Coronary artery (tissue), 2 donors: ENCODE measurements around the gene ADAMTSL3.

Experiments used
- DNase-seq: peaks from one replicate; pipeline ENCODE4 v3.0.0-alpha.2; 2017; ENCODE audit warnings: low spot score
- H3K27ac ChIP-seq, 2 donors: fragments of 200-600 bp; sonication (generic); one replicate each; pipeline ENCODE4 v1.5.1; 2016 to 2019
- H3K4me3 ChIP-seq: fragments of 200-600 bp; sonication (generic); 2 replicates; pipeline ENCODE4 v1.5.1; 2016; ENCODE audit warnings: mild to moderate bottlenecking, moderate library complexity
- CTCF ChIP-seq: fragments of 200-600 bp; sonication (generic); IDR thresholded peaks from one replicate; pipeline ENCODE4 v1.5.1; 2019; ENCODE audit warnings: antibody characterized with exemption

Gene ADAMTSL3

GRCh38 chr15:83815506-83815905 is 161.6 kb downstream of the ADAMTSL3 start:
- no peak for DNase-seq

GRCh38 chr15:83816124-83816883 is 162.4 kb downstream of the ADAMTSL3 start:
- Histone ChIP-seq H3K27ac (no peak overlapping the region), H3K4me3 (no peak overlapping the region)
- TF ChIP-seq CTCF: no peak
- no peak for DNase-seq

More at GRCh38 chr15:83815506-83815905, 161.6 kb downstream of the ADAMTSL3 start:
- no peak for TF ChIP-seq CTCF
- Histone ChIP-seq H3K4me3 (no peak overlapping the region), H3K27ac (no peak overlapping the region)

GRCh38 chr15:83818591-83818990 is 164.7 kb downstream of the ADAMTSL3 start:
- TF ChIP-seq CTCF: no peak
- DNase-seq: no peak
- H3K4me3 ChIP-seq: no peak overlapping the region
- H3K27ac ChIP-seq: no peak overlapping the region

GRCh38 chr15:83830381-83830780 is 176.5 kb downstream of the ADAMTSL3 start:
- H3K27ac ChIP-seq: no peak overlapping the region
- DNase-seq: no peak
- H3K4me3 ChIP-seq: no peak overlapping the region
- no peak for TF ChIP-seq CTCF

GRCh38 chr15:83833569-83833968 is 179.6 kb downstream of the ADAMTSL3 start:
- no peak overlapping the region for H3K4me3 ChIP-seq
- no peak for TF ChIP-seq CTCF
- DNase-seq: no peak
- no peak overlapping the region for H3K27ac ChIP-seq

- DNase-seq: no peak
- Histone ChIP-seq H3K27ac (no peak overlapping the region), H3K4me3 (no peak overlapping the region)
- no peak for TF ChIP-seq CTCF
Measured at GRCh38 chr15:83835479-83835878, 181.6 kb downstream of the ADAMTSL3 start.

GRCh38 chr15:83837945-83838571 is 184.1 kb downstream of the ADAMTSL3 start:
- DNase-seq: no peak
- no peak overlapping the region for H3K27ac ChIP-seq
- no peak overlapping the region for H3K4me3 ChIP-seq
- no peak for TF ChIP-seq CTCF
